Esophagus muscularis mucosa (tissue), 4 donors: ENCODE measurements around the gene RBM44.

ENCODE experiments used
- EP300 ChIP-seq: sonication (generic); formaldehyde crosslinking; IDR thresholded peaks from one replicate; pipeline ENCODE4 v1.6.1; 2017; ENCODE audit warnings: antibody characterized with exemption
- POLR2A ChIP-seq: fragments of 450-650 bp; IDR thresholded peaks from one replicate; pipeline ENCODE4 v1.6.1; 2017; ENCODE audit warnings: antibody characterized with exemption, moderate library complexity, mild to moderate bottlenecking, low read depth
- TF ChIP-seq, protein P1 (sequence below), 3 experiments: fragments of 200-600 bp in 2 of 3; fragments of 450-650 bp in 1 of 3; sonication (generic) in 2 of 3; IDR thresholded peaks; one replicate each; pipeline ENCODE4 v1.5.1; 2017 to 2019; ENCODE audit warnings: antibody characterized with exemption in 3 of 3, mild to moderate bottlenecking in 2 of 3, moderate library complexity in 1 of 3

DNA sequence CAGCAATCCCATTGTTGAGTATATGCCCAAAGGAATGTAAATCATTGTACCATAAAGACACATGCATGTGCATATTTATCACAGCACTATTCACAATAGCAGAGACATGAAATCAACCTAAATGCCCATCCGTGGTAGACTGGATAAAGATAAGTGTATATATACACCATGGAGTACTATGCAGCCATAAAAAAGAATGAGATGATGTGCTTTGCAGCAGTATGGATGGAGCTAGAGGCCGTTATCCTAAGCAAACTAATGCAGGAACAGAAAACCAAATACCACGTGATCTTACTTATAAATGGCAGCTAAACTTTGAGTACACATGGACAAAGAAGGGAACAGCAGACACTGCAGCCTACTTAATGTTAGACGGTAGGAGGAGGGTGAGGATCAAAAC, 42.5 kb downstream of the RBM44 start:
- no peak for TF ChIP-seq POLR2A
- TF ChIP-seq EP300, result no peak
- TF ChIP-seq, protein P1, sequence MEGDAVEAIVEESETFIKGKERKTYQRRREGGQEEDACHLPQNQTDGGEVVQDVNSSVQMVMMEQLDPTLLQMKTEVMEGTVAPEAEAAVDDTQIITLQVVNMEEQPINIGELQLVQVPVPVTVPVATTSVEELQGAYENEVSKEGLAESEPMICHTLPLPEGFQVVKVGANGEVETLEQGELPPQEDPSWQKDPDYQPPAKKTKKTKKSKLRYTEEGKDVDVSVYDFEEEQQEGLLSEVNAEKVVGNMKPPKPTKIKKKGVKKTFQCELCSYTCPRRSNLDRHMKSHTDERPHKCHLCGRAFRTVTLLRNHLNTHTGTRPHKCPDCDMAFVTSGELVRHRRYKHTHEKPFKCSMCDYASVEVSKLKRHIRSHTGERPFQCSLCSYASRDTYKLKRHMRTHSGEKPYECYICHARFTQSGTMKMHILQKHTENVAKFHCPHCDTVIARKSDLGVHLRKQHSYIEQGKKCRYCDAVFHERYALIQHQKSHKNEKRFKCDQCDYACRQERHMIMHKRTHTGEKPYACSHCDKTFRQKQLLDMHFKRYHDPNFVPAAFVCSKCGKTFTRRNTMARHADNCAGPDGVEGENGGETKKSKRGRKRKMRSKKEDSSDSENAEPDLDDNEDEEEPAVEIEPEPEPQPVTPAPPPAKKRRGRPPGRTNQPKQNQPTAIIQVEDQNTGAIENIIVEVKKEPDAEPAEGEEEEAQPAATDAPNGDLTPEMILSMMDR (IDR thresholded peaks at IDR 0.05), result no peak
